GM06990 (cell line): ENCODE results near the gene ACVR1C.

Experiments
- DNase-seq: peaks from one replicate; pipeline ENCODE4 v3.0.0-alpha.2; 2011; ENCODE audit not compliant: insufficient read length; ENCODE audit errors: extremely low read depth
- H3K27me3 ChIP-seq: replicated peaks from 2 replicates; pipeline ENCODE4 v1.6.0; 2011; ENCODE audit warnings: low read length; ENCODE audit not compliant: control insufficient read depth, insufficient read depth
- H3K36me3 ChIP-seq: 2 replicates; pipeline ENCODE4 v1.5.1; 2011; ENCODE audit warnings: low read length; ENCODE audit not compliant: control insufficient read depth, insufficient read depth
- H3K4me3 ChIP-seq: replicated peaks from 2 replicates; pipeline ENCODE4 v1.5.1; 2011; ENCODE audit warnings: low read depth, mild to moderate bottlenecking, control low read depth, low read length
- CTCF ChIP-seq: IDR thresholded peaks from 2 replicates; pipeline ENCODE4 v1.5.1; 2011; ENCODE audit warnings: low read length, control low read depth, mild to moderate bottlenecking, inconsistent platforms; ENCODE audit not compliant: insufficient read depth, poor library complexity, severe bottlenecking

Gene ACVR1C

GRCh38 chr2:157492189-157492773 is 136.4 kb downstream of the ACVR1C start:
- TF ChIP-seq CTCF = peak; percentile 82
- Histone ChIP-seq H3K27me3 (no peaks in the 10 kb centered on the region), H3K36me3 (no peaks in the 10 kb centered on the region), H3K4me3 (no peak overlapping the region)
- no peak for DNase-seq

- no peak overlapping the region for H3K4me3 ChIP-seq
Measured at GRCh38 chr2:157489983-157490382, 138.7 kb downstream of the ACVR1C start.

GRCh38 chr2:157488877-157489276 is 139.8 kb downstream of the ACVR1C start:
- no peak for DNase-seq
- no peak for TF ChIP-seq CTCF
- no peaks in the 10 kb centered on the region for H3K36me3 ChIP-seq
- no peak overlapping the region for H3K4me3 ChIP-seq
- H3K27me3 ChIP-seq = no peaks in the 10 kb centered on the region

More at GRCh38 chr2:157489983-157490382, 138.7 kb downstream of the ACVR1C start:
- DNase-seq = no peak
- no peaks in the 10 kb centered on the region for H3K27me3 ChIP-seq
- no peak for TF ChIP-seq CTCF
- H3K36me3 ChIP-seq = no peaks in the 10 kb centered on the region

GRCh38 chr2:157487747-157488146 is 140.9 kb downstream of the ACVR1C start:
- no peaks in the 10 kb centered on the region for H3K36me3 ChIP-seq
- no peak overlapping the region for H3K4me3 ChIP-seq
- no peak for DNase-seq
- TF ChIP-seq CTCF = no peak
- no peaks in the 10 kb centered on the region for H3K27me3 ChIP-seq

- Histone ChIP-seq H3K27me3 (no peaks in the 10 kb centered on the region), H3K4me3 (no peak overlapping the region), H3K36me3 (no peaks in the 10 kb centered on the region)
- DNase-seq = no peak
- TF ChIP-seq CTCF = no peak
Measured at GRCh38 chr2:157487271-157487610, 141.4 kb downstream of the ACVR1C start.
